ENCODE data around the gene ITSN2.

Gene ITSN2

GRCh38 chr2:24280161-24280560 is 80.2 kb downstream of the ITSN2 start:
- no peak overlapping the region for H3K4me3 ChIP-seq (ENCODE audit: low read depth, low read length)
- DNase-seq (ENCODE audit: low read depth) = no peak

- H3K4me3 ChIP-seq (ENCODE audit: low read depth, low read length) = no peak overlapping the region
- no peak for DNase-seq (ENCODE audit: low read depth)
These were observed 83.9 kb downstream of the ITSN2 start for GRCh38 chr2:24276349-24276899.

- no peak for DNase-seq (ENCODE audit: low read depth)
- no peak overlapping the region for H3K4me3 ChIP-seq (ENCODE audit: low read depth, low read length)
These were observed 85.5 kb downstream of the ITSN2 start for GRCh38 chr2:24274809-24275208.

DNA sequence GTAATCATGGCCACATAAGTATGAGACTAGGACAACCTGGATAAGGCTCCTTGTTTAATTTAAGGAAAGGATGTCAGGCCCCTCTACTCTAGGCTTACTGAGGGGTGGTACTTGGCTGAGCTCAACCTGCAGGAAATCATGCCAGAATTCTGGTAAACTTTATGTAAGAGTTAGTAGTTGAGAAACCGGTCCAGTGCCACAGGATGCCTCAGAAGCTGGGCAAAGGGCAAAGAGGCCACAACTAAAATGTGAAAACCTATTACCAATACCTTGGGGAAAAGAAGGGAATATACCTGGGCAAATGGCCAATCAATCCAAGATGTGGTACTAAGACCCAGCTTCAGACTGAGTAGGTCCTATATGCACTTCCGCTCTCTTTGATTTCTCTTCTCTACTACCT is 86.7 kb downstream of the ITSN2 start:
- no peak for DNase-seq (ENCODE audit: low read depth)
- no peak overlapping the region for H3K4me3 ChIP-seq (ENCODE audit: low read depth, low read length)

DNA sequence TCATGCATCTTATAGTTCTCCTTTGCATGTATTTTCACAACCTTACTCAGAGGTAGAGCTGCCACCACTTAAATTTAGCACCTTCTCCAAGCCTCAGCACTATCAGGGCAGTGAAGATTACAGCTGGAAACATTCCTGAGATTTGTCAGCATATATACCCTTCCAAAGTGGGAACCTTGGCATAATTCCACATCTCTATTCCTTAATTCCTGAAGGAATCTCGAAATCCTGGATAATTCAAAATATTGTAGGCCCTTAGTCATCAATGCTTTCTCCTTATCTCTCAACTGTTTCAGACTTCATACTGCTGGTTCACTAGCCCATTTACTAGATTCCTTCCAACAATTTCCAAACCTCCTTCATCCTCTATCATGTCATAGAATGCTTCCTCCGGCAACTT is 87.4 kb downstream of the ITSN2 start:
- DNase-seq (ENCODE audit: low read depth) = no peak

DNA sequence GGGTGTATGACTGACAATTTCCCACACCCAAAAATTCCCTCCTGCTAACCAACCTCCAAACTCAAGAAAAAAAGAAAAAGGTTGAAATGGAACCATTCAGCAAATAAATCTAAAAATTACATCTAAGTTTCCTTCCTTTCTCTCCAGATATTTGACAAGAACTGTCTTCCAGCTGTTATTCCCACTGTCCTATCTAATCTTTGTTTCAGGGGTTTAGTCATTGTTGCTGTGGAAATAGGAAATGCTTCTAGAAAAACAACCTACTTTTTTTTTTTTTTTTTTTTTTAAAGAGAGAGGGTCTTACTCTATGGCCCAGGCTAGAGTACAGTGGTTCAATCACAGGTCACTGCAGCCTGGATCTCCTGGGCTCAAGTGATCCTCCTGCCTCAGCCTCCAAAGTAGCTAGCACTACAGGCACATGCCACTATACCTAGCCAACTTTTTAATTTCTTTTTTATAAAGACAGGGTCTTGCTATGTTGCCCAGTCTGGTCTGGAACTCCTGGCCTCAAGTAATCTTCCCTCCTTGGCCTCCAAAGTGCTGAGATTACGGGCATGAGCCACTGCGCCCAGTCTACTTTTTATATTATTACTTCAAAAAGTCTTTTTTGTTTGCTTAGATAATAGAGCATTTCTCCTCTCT is 88.1 kb downstream of the ITSN2 start:
- DNase-seq (ENCODE audit: low read depth) = no peak
- no peak overlapping the region for H3K4me3 ChIP-seq (ENCODE audit: low read depth, low read length)

More for the DNA sequence above, 87.4 kb downstream of the ITSN2 start:
- no peak overlapping the region for H3K4me3 ChIP-seq (ENCODE audit: low read depth, low read length)

DNA sequence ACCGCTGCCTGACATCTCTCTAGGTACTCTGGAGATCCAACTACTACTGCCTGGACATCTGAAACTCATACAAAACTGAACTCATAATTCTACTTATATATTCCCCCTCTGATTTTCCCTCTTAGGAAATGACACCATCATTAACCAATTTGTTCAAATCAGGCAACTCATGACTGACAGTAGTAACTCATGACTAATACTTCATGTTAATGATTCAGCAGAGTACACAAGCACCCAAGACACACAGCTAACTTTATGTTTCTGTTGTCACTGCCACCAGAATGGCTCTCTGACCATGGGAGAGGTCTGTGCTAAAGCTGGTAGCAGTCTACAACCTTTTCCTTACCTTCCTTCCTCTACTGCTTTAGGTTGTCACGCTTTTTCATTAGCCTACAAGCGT is 91.1 kb downstream of the ITSN2 start:
- no peak overlapping the region for H3K4me3 ChIP-seq (ENCODE audit: low read depth, low read length)
- DNase-seq (ENCODE audit: low read depth) = no peak

DNA sequence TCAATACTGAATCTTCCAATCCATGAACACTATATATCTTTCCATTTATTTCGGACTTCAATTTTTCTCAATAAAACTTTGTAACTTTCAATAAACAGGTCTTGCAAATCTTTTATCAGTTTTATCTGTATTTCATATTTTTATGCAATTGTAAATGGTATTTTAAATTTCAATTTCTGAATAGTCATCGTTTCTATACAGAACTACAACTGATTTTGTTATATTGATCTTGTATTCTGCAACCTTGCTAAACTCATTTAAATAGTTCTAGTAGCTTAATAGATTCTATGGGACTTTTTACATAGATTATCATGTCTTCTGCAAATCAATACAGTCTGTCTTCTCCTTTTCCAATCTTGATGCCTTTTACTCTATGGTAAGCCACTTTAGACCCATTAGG is 95.1 kb downstream of the ITSN2 start:
- DNase-seq (ENCODE audit: low read depth) = no peak
- H3K4me3 ChIP-seq (ENCODE audit: low read depth, low read length) = no peak overlapping the region

- H3K4me3 ChIP-seq (ENCODE audit: low read depth, low read length) = no peak overlapping the region
- DNase-seq (ENCODE audit: low read depth) = peak; percentile 47
These were observed 97.8 kb downstream of the ITSN2 start for GRCh38 chr2:24262421-24262970.

GRCh38 chr2:24261441-24261840 is 98.9 kb downstream of the ITSN2 start:
- no peak overlapping the region for H3K4me3 ChIP-seq (ENCODE audit: low read depth, low read length)
- no peak for DNase-seq (ENCODE audit: low read depth)

- H3K4me3 ChIP-seq (ENCODE audit: low read depth, low read length) = no peak overlapping the region
- DNase-seq (ENCODE audit: low read depth) = no peak
These were observed 101.0 kb downstream of the ITSN2 start for GRCh38 chr2:24259316-24259715.

DNA sequence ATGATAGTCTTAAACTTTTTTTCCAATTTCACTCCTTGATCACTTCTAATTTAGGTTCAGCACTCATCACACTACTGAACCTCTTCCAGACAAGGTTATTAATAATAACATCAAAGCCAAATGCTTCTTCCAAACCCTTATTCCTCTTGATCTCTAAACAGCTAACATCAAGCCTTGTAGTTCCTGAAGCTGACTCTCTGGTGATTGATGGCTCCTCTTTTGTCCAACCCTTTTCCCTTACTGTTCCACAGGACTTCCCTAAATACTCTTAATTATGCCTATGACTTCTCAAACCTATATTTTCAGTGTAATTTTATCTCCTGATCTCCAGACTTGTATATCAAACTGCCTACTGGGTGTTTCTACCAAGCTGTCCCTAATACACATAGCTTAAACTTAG is 101.6 kb downstream of the ITSN2 start:
- H3K4me3 ChIP-seq (ENCODE audit: low read depth, low read length) = no peak overlapping the region
- no peak for DNase-seq (ENCODE audit: low read depth)

DNA sequence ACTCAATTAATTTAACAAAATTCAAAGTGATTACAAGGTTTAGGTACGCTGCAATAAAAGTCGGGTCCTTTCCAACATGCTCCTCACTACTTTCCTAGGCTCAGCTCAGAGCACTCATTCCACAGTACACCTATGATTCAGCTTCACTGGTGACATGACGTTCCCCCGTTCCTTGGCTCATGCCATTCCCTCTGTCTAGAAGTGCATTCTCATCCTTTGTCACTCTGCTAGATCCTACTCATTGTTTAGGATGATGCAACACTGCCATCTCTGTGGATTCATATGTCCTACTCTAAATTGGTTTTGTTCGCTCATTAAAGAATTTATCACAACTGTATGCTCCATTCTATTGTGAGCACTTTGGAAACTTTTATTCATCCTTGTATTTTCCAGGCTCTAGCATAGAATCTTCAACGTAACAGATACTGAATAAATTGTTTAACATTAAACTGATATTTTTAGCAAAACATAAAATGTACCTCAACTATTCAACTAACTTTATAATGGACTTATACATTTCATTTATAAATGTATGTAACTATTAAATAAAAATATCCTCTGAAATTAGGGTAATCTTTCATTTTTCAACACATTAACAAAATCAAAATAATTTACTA is 106.9 kb downstream of the ITSN2 start:
- peak; percentile 54 for DNase-seq (ENCODE audit: low read depth)
- H3K4me3 ChIP-seq (ENCODE audit: low read depth, low read length) = no peak overlapping the region

DNA sequence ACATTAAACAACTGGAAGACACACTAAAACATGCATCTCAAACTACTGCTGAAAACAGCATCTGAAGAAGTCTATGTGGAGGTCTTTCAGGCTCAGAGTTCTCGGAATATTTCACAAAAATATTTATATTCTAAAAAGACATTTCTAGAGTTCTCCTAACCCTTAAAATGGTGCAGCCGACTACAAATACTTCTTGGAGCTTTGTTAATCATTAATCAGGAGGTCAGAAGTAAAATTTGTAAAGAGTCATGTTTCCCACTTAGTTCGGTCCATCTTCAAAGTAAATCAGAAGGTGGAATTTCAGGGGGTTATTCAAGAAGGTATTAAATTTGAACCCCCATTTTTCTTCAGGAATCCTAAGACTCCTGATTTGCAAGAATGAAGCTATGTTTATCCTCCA is 112.7 kb downstream of the ITSN2 start:
- no peak for DNase-seq (ENCODE audit: low read depth)
- H3K4me3 ChIP-seq (ENCODE audit: low read depth, low read length) = no peak overlapping the region

GRCh38 chr2:24247164-24247563 is 113.2 kb downstream of the ITSN2 start:
- DNase-seq (ENCODE audit: low read depth) = no peak
- no peak overlapping the region for H3K4me3 ChIP-seq (ENCODE audit: low read depth, low read length)

DNA sequence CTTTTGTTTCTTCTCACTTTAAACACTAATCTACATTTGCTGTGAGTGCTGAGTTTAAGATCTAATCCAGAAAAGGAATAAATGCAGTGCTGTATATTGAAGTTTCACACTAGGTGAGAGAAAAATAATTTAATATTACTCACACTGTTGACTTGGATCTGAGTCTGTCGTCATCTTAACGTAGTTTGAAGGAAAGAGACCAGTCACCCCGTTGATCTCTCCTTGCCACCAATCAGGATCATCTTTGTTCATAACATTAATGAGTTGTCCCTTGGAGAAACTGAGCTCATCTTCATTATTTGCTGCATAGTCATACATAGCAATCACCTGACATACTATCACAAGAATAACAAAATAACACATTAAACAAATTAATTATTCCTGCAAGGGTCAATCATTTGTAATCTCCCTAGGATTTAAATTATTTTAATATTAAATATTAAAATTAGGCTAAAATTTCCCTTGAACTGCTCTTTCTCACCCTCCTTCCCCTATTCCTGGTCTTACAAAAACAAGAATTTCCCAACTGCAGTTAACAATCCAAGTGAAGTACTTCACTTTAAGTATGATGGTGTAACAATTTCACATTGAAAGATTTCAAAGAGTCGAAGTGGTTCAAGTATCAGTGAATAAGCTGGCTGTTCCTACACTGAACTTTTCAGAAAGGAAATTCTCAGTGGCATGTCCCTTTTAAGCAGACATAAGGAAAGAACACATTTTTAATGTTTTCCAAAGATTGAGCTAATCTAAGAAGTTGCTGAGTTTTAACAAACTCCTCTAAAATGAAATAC is 114.2 kb downstream of the ITSN2 start:
- no peak overlapping the region for H3K4me3 ChIP-seq (ENCODE audit: low read depth, low read length)
- DNase-seq (ENCODE audit: low read depth) = no peak

DNA sequence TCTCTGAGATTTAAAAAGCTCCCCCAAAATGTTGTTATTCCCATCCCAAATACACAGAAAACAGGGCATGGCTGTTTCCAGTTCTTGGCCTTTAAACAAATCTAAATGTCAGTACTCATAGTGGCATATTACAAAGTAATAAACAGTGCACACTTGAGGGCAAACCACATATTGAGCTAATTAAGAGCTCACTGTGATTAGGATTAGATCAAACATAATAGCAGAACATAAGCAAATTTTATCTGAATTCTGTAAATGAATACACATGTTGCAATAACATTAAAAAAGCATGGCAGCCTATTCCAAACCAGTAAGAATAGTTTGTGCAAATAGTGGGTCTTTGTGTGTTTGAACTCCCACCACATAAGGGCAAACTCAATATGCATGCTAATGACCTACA is 118.8 kb downstream of the ITSN2 start:
- no peak overlapping the region for H3K4me3 ChIP-seq (ENCODE audit: low read depth, low read length)
- no peak for DNase-seq (ENCODE audit: low read depth)

DNA sequence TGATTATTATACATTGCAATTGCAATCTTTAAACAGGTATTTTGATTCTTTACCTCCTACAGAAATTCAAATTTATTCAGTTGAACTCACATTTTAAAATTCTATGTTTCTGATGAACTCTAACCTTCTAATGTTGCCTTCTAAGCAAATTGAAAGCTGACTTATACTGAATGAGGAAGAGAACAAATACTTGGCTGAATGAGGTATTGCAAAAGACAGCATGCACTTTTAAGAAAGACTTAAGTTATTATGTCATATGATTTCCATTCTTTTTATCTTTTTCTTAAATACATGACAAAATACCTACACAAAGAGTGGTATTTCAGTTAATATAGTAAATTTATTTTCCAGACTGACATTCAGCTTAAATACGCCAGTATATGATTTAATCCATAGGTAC is 120.8 kb downstream of the ITSN2 start:
- no peak for DNase-seq (ENCODE audit: low read depth)
- no peak overlapping the region for H3K4me3 ChIP-seq (ENCODE audit: low read depth, low read length)

- H3K4me3 ChIP-seq (ENCODE audit: low read depth, low read length) = no peak overlapping the region
- no peak for DNase-seq (ENCODE audit: low read depth)
These were observed 122.2 kb downstream of the ITSN2 start for GRCh38 chr2:24238158-24238557.

DNA sequence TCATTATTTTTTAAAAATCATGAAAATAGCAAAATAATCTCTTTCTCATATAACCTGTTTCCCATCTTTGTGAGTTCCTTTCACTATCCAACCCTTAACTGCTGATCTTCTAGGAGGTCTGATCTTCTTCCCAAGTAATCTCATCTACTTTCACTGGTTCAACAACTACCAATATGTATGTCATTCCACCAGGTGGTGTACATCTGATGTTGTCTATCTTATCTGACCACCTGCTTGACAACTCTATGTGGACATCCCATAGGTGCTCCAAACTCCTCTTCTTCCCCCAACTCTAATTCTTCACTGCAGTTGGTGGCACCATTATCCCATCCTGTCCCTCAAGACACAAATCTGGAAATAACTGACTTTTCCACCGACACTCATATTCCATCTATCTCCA is 123.0 kb downstream of the ITSN2 start:
- no peak for DNase-seq (ENCODE audit: low read depth)
- H3K4me3 ChIP-seq (ENCODE audit: low read depth, low read length) = no peak overlapping the region

Measured in skeletal muscle cell (primary cell).